22Rv1 (cell line): ENCODE measurements around the gene BCL11A.

ENCODE experiments used
- ZFX ChIP-seq: fragments of 450-650 bp; IDR thresholded peaks from 2 replicates; pipeline ENCODE4 v1.6.1; 2017; ENCODE audit warnings: antibody characterized with exemption, borderline replicate concordance
- TF ChIP-seq, protein P1 (sequence below): fragments of 450-650 bp; IDR thresholded peaks from 2 replicates; pipeline ENCODE4 v1.5.1; 2017; ENCODE audit warnings: mild to moderate bottlenecking

DNA sequence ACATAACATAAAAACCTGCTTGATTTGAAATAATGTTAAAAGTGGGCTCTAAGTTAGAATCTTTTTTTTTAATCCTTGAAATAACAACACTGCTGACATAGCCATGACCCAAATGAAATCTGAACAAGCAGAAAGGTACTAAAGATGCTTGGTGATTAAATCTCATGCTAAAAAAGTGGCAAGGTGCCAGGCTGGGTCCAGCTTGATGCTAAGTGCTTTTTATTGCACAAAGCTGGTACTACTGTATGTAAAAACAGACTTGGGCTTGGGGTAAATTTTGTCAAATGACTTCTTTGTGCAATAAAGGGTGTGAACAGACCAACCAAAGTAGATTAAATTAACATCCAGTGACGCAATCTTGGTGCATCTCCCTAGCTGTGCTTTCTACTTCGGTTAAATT is 13.4 kb downstream of the BCL11A start:
- TF ChIP-seq, protein P1, sequence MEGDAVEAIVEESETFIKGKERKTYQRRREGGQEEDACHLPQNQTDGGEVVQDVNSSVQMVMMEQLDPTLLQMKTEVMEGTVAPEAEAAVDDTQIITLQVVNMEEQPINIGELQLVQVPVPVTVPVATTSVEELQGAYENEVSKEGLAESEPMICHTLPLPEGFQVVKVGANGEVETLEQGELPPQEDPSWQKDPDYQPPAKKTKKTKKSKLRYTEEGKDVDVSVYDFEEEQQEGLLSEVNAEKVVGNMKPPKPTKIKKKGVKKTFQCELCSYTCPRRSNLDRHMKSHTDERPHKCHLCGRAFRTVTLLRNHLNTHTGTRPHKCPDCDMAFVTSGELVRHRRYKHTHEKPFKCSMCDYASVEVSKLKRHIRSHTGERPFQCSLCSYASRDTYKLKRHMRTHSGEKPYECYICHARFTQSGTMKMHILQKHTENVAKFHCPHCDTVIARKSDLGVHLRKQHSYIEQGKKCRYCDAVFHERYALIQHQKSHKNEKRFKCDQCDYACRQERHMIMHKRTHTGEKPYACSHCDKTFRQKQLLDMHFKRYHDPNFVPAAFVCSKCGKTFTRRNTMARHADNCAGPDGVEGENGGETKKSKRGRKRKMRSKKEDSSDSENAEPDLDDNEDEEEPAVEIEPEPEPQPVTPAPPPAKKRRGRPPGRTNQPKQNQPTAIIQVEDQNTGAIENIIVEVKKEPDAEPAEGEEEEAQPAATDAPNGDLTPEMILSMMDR, result no peak
- TF ChIP-seq ZFX, result no peak
